Measurements from ENCODE around the gene TTI1. TPM values are rescaled to one million over a fixed set of nuclear protein-coding genes. Genes with fewer than 3 reads are reported as not detected.
A peak's percentile ranks its signal among the peaks of the same experiment; 100 is the strongest.

The TTI1 gene
- total RNA-seq, 1 donor from 2014 or later: 43.8 TPM

DNA sequence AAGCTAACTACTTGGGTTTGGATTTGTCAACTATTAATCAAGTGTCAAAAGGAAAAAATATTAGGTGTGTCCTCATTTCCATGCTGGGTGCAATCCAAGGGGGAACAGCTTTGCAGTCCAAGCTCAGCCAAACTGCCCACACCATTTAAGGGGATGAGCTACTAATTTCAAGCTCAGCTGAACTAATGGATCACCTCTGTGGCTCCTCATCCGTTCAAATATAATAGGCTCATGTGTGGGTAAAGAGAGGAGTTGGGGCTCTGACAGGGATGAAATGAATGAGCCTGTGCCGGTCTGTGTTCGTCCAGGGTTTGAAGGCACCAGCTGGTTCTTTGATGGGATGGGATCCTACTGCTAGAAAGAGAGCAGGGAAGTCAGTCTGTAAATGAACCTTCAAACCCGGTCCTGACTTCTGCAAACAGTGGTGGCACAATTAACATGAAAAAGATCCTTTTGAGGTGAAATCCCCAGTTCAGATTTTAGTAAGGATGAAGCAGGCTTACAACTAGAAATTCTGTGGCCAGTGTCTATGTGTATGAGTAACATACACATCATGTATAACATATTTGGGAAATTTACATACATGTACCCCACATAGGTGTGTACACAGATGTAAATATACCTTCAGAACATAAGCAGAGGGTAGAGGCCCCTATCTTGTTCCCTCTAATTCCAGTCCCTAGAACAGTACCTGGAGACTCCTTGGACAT, 41.9 kb downstream of the TTI1 start:
- no peaks in the 10 kb centered on the region for H3K9me3 Mint-ChIP-seq
- no peak overlapping the region for H3K4me3 Mint-ChIP-seq
- peak overlapping the region; percentile 80 for H3K27ac Mint-ChIP-seq
- DNase-seq (ENCODE audit: extremely low spot score, unreplicated experiment): no peak
- peaks cover 20% of the 10 kb centered on the region for H3K36me3 Mint-ChIP-seq
- TF ChIP-seq, protein P1, sequence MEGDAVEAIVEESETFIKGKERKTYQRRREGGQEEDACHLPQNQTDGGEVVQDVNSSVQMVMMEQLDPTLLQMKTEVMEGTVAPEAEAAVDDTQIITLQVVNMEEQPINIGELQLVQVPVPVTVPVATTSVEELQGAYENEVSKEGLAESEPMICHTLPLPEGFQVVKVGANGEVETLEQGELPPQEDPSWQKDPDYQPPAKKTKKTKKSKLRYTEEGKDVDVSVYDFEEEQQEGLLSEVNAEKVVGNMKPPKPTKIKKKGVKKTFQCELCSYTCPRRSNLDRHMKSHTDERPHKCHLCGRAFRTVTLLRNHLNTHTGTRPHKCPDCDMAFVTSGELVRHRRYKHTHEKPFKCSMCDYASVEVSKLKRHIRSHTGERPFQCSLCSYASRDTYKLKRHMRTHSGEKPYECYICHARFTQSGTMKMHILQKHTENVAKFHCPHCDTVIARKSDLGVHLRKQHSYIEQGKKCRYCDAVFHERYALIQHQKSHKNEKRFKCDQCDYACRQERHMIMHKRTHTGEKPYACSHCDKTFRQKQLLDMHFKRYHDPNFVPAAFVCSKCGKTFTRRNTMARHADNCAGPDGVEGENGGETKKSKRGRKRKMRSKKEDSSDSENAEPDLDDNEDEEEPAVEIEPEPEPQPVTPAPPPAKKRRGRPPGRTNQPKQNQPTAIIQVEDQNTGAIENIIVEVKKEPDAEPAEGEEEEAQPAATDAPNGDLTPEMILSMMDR (conservative IDR thresholded peaks at IDR 0.05): no peak
- peaks cover 61% of the 10 kb centered on the region for H3K4me1 Mint-ChIP-seq (ENCODE audit: unreplicated experiment)
- no peaks in the 10 kb centered on the region for H3K27me3 Mint-ChIP-seq

DNA sequence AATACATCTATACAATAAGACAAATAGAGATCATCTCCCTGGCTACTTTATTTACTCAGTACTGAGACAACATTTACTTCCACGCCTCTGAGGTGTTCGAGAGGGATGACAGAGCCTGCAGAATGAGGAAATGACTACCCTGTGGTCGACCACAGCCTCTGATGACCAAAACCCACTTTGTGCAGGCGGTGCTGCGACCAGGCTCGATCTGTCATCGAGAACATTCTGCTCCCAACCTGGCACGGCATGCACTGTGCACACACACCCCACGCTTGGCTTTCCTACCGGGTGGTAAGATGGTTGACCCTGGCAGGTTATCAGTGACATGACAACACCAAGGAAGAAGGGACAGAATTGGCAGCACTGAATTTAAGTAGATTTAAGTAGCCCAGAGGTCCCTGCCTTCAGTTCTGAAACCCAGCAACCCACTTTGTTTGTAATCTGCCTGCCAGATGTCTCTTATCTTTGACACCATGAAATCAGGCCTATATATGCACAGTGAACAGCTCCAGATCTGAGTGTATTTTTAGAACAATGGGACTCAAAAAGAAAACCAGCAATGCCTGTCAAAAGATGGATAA, 42.6 kb downstream of the TTI1 start:
- TF ChIP-seq, protein P1 (conservative IDR thresholded peaks at IDR 0.05): no peak
- no peak for DNase-seq (ENCODE audit: extremely low spot score, unreplicated experiment)
- H3K4me3 Mint-ChIP-seq: no peak overlapping the region
- H3K27ac Mint-ChIP-seq: peak overlapping the region; percentile 80
- H3K4me1 Mint-ChIP-seq (ENCODE audit: unreplicated experiment): peaks cover 61% of the 10 kb centered on the region
- H3K9me3 Mint-ChIP-seq: no peaks in the 10 kb centered on the region
- H3K27me3 Mint-ChIP-seq: no peaks in the 10 kb centered on the region
- H3K36me3 Mint-ChIP-seq: peaks cover 18% of the 10 kb centered on the region

DNA sequence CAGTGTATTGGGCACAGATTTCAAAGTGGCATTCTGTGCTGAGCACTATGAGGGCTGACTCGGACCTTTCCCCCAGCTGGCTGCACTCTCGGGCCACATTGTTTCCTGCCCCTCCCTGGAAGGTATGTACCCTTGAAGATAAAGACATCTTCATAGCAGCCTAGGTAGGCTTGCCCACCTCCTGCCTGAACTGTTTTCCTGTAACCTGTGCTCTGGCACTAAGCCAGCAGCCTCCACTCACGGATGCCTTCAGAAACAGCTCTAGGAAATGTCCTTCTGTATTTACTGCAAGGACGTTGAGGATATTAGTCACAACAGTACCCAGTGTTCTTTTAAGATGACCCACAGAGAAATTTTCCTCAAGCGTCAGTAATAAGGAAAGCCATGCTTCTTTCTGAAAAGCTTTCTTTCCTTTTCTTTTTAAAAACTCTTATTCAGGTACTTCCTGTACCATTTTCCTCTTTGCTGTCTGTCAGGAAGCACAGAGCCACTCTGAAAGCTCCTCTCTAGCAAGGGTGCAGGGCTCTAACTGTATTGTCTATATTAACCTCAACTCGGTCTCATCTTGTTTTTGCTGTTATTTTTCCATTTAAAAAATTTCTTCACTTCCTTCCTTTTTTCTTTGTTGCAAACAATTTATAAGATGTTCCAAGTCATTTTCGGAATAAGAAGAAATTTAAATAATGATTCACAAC, 43.5 kb downstream of the TTI1 start:
- no peak for DNase-seq (ENCODE audit: extremely low spot score, unreplicated experiment)
- Mint-ChIP-seq H3K27ac (peak overlapping the region; percentile 60), H3K4me3 (peak overlapping the region; percentile 66), H3K4me1 (ENCODE audit: unreplicated experiment) (peaks cover 58% of the 10 kb centered on the region), H3K36me3 (peaks cover 13% of the 10 kb centered on the region), H3K27me3 (no peaks in the 10 kb centered on the region), H3K9me3 (no peaks in the 10 kb centered on the region)
- TF ChIP-seq, protein P1 (conservative IDR thresholded peaks at IDR 0.05): no peak

DNA sequence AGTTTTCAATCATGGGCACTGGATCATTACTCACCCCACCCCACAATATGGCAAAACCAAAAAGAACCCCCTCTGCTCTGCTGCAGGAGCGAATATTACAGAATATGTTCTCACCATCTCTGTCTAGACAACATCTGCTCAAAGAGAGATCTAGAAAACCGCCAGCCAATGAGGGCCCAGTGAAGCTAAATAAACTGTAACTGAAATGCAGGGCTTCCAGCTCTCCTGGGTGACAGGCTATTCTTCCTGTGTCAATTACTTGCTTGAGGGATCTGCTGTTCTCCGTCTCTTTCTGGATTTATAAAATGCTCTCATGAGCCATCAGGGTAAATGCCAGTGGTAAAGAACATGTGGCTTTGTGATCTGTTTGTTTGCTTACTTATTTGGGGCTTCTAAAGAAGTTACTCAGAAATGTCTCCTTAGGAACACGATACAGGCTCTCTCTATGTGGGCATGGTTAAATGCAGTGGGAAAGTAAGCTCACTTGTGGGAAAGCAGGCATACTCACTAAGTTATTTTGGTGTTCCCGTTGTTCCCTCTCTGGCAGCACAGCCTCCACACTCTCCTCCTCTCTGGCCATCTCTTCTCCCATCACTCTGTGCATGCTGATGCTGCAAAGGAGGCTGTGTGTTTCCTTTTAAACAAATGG, 44.8 kb downstream of the TTI1 start:
- peaks cover 6% of the 10 kb centered on the region for H3K36me3 Mint-ChIP-seq
- H3K4me1 Mint-ChIP-seq (ENCODE audit: unreplicated experiment): peaks cover 55% of the 10 kb centered on the region

More for the DNA sequence above, 44.8 kb downstream of the TTI1 start:
- no peaks in the 10 kb centered on the region for H3K27me3 Mint-ChIP-seq
- no peaks in the 10 kb centered on the region for H3K9me3 Mint-ChIP-seq
- DNase-seq (ENCODE audit: extremely low spot score, unreplicated experiment): no peak
- no peak overlapping the region for H3K4me3 Mint-ChIP-seq
- TF ChIP-seq, protein P1 (conservative IDR thresholded peaks at IDR 0.05): no peak
- H3K27ac Mint-ChIP-seq: peak overlapping the region; percentile 70
